SK-N-SH treated with all-trans-retinoic acid at 6 μM for 48 hours (cell line): ENCODE data around the gene SEMA4B.

Source experiments
- ARNTL ChIP-seq: fragments of 450-650 bp; formaldehyde crosslinking; IDR thresholded peaks from 2 replicates; pipeline ENCODE4 v1.5.0; 2020; ENCODE audit warnings: low read depth, mild to moderate bottlenecking, moderate library complexity, borderline replicate concordance
- BACH2 ChIP-seq: fragments of 250-450 bp; sonication (Bioruptor Pico); IDR thresholded peaks from 2 replicates; pipeline ENCODE4 v1.9.0; 2021; ENCODE audit warnings: mild to moderate bottlenecking, borderline replicate concordance
- CSDC2 ChIP-seq: fragments of 250-450 bp; sonication (Bioruptor Pico); IDR thresholded peaks from 2 replicates; pipeline ENCODE4 v1.5.0; 2020; ENCODE audit warnings: mild to moderate bottlenecking, moderate library complexity
- OSR1 ChIP-seq: fragments of 250-450 bp; sonication (Bioruptor Pico); IDR thresholded peaks from 2 replicates; pipeline ENCODE4 v1.8.0; 2022; ENCODE audit warnings: moderate library complexity, mild to moderate bottlenecking, inconsistent platforms
- PATZ1 ChIP-seq: fragments of 250-450 bp; sonication (Bioruptor Pico); IDR thresholded peaks from 2 replicates; pipeline ENCODE4 v1.8.0; 2020; ENCODE audit warnings: mild to moderate bottlenecking, moderate library complexity, borderline replicate concordance
- PPARA ChIP-seq: fragments of 250-450 bp; sonication (Bioruptor Pico); IDR thresholded peaks from 2 replicates; pipeline ENCODE4 v1.5.0; 2020; ENCODE audit warnings: mild to moderate bottlenecking, borderline replicate concordance
- RARB ChIP-seq: fragments of 250-450 bp; sonication (Bioruptor Pico); IDR thresholded peaks from 2 replicates; pipeline ENCODE4 v1.8.0; 2021; ENCODE audit warnings: mild to moderate bottlenecking, moderate library complexity
- SNAI2 ChIP-seq: fragments of 250-450 bp; sonication (Bioruptor Pico); IDR thresholded peaks from 2 replicates; pipeline ENCODE4 v1.5.0; 2020; ENCODE audit warnings: mild to moderate bottlenecking, moderate library complexity
- TCF4 ChIP-seq: fragments of 250-450 bp; sonication (Bioruptor Pico); IDR thresholded peaks from 2 replicates; pipeline ENCODE4 v1.8.0; 2021; ENCODE audit warnings: mild to moderate bottlenecking, moderate library complexity, borderline replicate concordance
- ZFP3 ChIP-seq: fragments of 250-450 bp; sonication (Bioruptor Pico); IDR thresholded peaks from 2 replicates; pipeline ENCODE4 v1.5.0; 2020; ENCODE audit warnings: mild to moderate bottlenecking, moderate library complexity
- ZFP30 ChIP-seq: fragments of 450-650 bp; formaldehyde crosslinking; IDR thresholded peaks from 2 replicates; pipeline ENCODE4 v1.5.0; 2022; ENCODE audit warnings: mild to moderate bottlenecking, moderate library complexity
- ZNF565 ChIP-seq: fragments of 450-650 bp; formaldehyde crosslinking; conservative IDR thresholded peaks from 2 replicates; pipeline ENCODE4 v1.5.0; 2020; ENCODE audit warnings: low read depth, mild to moderate bottlenecking, moderate library complexity
- ZNF8 ChIP-seq: fragments of 450-650 bp; formaldehyde crosslinking; IDR thresholded peaks from 2 replicates; pipeline ENCODE4 v1.5.0; 2020; ENCODE audit warnings: mild to moderate bottlenecking, moderate library complexity
- TF ChIP-seq, protein P1 (sequence below): fragments of 250-450 bp; sonication (Bioruptor Pico); IDR thresholded peaks from 2 replicates; pipeline ENCODE4 v1.8.0; 2021; ENCODE audit warnings: low read depth, mild to moderate bottlenecking, moderate library complexity, borderline replicate concordance

- TF ChIP-seq ZFP30 (CRISPR knock-in tag) = no peak
- TF ChIP-seq TCF4 = no peak
- TF ChIP-seq PATZ1 (CRISPR knock-in tag) = no peak
- TF ChIP-seq ZNF565 (CRISPR knock-in tag) = no peak
- no peak for TF ChIP-seq RARB (CRISPR knock-in tag)
- no peak for TF ChIP-seq BACH2 (CRISPR knock-in tag)
- TF ChIP-seq CSDC2 (CRISPR knock-in tag) = no peak
- no peak for TF ChIP-seq SNAI2
- no peak for TF ChIP-seq ZFP3
- no peak for TF ChIP-seq ZNF8 (CRISPR knock-in tag)
- TF ChIP-seq, protein P1, sequence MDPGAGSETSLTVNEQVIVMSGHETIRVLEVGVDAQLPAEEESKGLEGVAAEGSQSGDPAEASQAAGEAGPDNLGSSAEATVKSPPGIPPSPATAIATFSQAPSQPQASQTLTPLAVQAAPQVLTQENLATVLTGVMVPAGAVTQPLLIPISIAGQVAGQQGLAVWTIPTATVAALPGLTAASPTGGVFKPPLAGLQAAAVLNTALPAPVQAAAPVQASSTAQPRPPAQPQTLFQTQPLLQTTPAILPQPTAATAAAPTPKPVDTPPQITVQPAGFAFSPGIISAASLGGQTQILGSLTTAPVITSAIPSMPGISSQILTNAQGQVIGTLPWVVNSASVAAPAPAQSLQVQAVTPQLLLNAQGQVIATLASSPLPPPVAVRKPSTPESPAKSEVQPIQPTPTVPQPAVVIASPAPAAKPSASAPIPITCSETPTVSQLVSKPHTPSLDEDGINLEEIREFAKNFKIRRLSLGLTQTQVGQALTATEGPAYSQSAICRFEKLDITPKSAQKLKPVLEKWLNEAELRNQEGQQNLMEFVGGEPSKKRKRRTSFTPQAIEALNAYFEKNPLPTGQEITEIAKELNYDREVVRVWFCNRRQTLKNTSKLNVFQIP (CRISPR knock-in tag) = no peak
- TF ChIP-seq PPARA = no peak
- TF ChIP-seq ARNTL (CRISPR knock-in tag) = no peak
- no peak for TF ChIP-seq OSR1 (CRISPR knock-in tag)
These were observed 67.3 kb downstream of the SEMA4B start for GRCh38 chr15:90268415-90268814.
